Glomerular endothelial cell (primary cell): ENCODE measurements around the gene LAMP2. TPM values are rescaled to one million over a fixed set of nuclear protein-coding genes. Genes with fewer than 3 reads are reported as not detected.

Experiments used
- total RNA-seq: library from RNA; depleted of rRNA; stranded (reverse); fragments of >200 nt; gene quantifications from 2 replicates; pipeline ENCODE4 v1.2.3, GENCODE V29; 2015

Gene LAMP2
- total RNA-seq, 1 donor from 2014 or later, result 195 TPM

Other genes starting within 250 kb of the LAMP2 start
- 19.1 and 19.4 TPM in 2 replicates for gene ZBTB33, start 218.5 kb downstream of the LAMP2 start, total RNA-seq
- 0.05 TPM in 1 of 2 replicates, not detected in the other for gene TMEM255A, start 157.8 kb downstream of the LAMP2 start, total RNA-seq
- not detected in 2 replicates for gene ATP1B4, start 107.2 kb downstream of the LAMP2 start, total RNA-seq
- gene CUL4B, start 91.7 kb upstream of the LAMP2 start, total RNA-seq, result 69.1 and 79.0 TPM in 2 replicates
- 48.0 and 55.1 TPM in 2 replicates for gene MCTS1, start 134.8 kb upstream of the LAMP2 start, total RNA-seq
- 42.0 and 60.4 TPM in 2 replicates for gene C1GALT1C1, start 160.8 kb upstream of the LAMP2 start, total RNA-seq